GM23248 (cell line): ENCODE measurements around the gene GRIP1.

Experiments
- EZH2 ChIP-seq: fragments of 200-600 bp; sonication (generic); IDR thresholded peaks from 2 replicates; pipeline ENCODE4 v1.6.1; 2018; ENCODE audit warnings: antibody characterized with exemption, mild to moderate bottlenecking; ENCODE audit not compliant: insufficient read depth, poor library complexity, severe bottlenecking
- EZH2phosphoT487 ChIP-seq: fragments of 200-600 bp; sonication (generic); IDR thresholded peaks from 2 replicates; pipeline ENCODE4 v1.6.1; 2018; ENCODE audit warnings: antibody characterized with exemption, moderate library complexity, mild to moderate bottlenecking, low read depth; ENCODE audit not compliant: insufficient read depth

GRCh38 chr12:66684222-66684621, 5.3 kb upstream of the GRIP1 start:
- TF ChIP-seq EZH2phosphoT487 (no peak), EZH2 (no peak)
